Measurements from ENCODE around the gene NTN4.

The NTN4 gene

GRCh38 chr12:95809000-95809680 lies 18.6 kb upstream of the NTN4 start:
- no peak for TF ChIP-seq CREB1 (IDR thresholded peaks at IDR 0.05; ENCODE audit: low read depth)
- TF ChIP-seq ZBTB7A (IDR thresholded peaks at IDR 0.05; ENCODE audit: low read depth) = no peak
- no peak for TF ChIP-seq TEAD4 (IDR thresholded peaks at IDR 0.05)
- no peak for TF ChIP-seq MAX (IDR thresholded peaks at IDR 0.05)
- no peak for TF ChIP-seq REST (IDR thresholded peaks at IDR 0.05; ENCODE audit: low read depth)
- no peak for TF ChIP-seq USF1 (IDR thresholded peaks at IDR 0.05)
- TF ChIP-seq RAD21 (IDR thresholded peaks at IDR 0.05; ENCODE audit: low read depth) = no peak
- no peak for TF ChIP-seq EGR1 (IDR thresholded peaks at IDR 0.05)
- no peak for TF ChIP-seq EP300 (IDR thresholded peaks at IDR 0.05; ENCODE audit: borderline replicate concordance)
- no peak for TF ChIP-seq TCF12 (IDR thresholded peaks at IDR 0.05; ENCODE audit: low read depth)
- TF ChIP-seq NFIC (IDR thresholded peaks at IDR 0.05) = no peak
- TF ChIP-seq CEBPB (IDR thresholded peaks at IDR 0.05) = no peak
- TF ChIP-seq YY1 (IDR thresholded peaks at IDR 0.05; ENCODE audit: low read depth) = no peak
- no peak for TF ChIP-seq TAF1 (IDR thresholded peaks at IDR 0.05; ENCODE audit: low read depth)
- no peak for TF ChIP-seq FOXM1 (IDR thresholded peaks at IDR 0.05; ENCODE audit: borderline replicate concordance, low read depth)

- TF ChIP-seq TCF12 (IDR thresholded peaks at IDR 0.05; ENCODE audit: low read depth) = no peak
- no peak for TF ChIP-seq MAX (IDR thresholded peaks at IDR 0.05)
- no peak for TF ChIP-seq TEAD4 (IDR thresholded peaks at IDR 0.05)
- TF ChIP-seq TAF1 (IDR thresholded peaks at IDR 0.05; ENCODE audit: low read depth) = no peak
- no peak for TF ChIP-seq CREB1 (IDR thresholded peaks at IDR 0.05; ENCODE audit: low read depth)
- no peak for TF ChIP-seq REST (IDR thresholded peaks at IDR 0.05; ENCODE audit: low read depth)
- no peak for TF ChIP-seq RAD21 (IDR thresholded peaks at IDR 0.05; ENCODE audit: low read depth)
- TF ChIP-seq YY1 (IDR thresholded peaks at IDR 0.05; ENCODE audit: low read depth) = no peak
- TF ChIP-seq ZBTB7A (IDR thresholded peaks at IDR 0.05; ENCODE audit: low read depth) = no peak
- no peak for TF ChIP-seq EP300 (IDR thresholded peaks at IDR 0.05; ENCODE audit: borderline replicate concordance)
- no peak for TF ChIP-seq NFIC (IDR thresholded peaks at IDR 0.05)
- no peak for TF ChIP-seq EGR1 (IDR thresholded peaks at IDR 0.05)
- no peak for TF ChIP-seq USF1 (IDR thresholded peaks at IDR 0.05)
- TF ChIP-seq CEBPB (IDR thresholded peaks at IDR 0.05) = no peak
- TF ChIP-seq FOXM1 (IDR thresholded peaks at IDR 0.05; ENCODE audit: borderline replicate concordance, low read depth) = no peak
Measured at GRCh38 chr12:95808146-95808545, 17.6 kb upstream of the NTN4 start.

DNA sequence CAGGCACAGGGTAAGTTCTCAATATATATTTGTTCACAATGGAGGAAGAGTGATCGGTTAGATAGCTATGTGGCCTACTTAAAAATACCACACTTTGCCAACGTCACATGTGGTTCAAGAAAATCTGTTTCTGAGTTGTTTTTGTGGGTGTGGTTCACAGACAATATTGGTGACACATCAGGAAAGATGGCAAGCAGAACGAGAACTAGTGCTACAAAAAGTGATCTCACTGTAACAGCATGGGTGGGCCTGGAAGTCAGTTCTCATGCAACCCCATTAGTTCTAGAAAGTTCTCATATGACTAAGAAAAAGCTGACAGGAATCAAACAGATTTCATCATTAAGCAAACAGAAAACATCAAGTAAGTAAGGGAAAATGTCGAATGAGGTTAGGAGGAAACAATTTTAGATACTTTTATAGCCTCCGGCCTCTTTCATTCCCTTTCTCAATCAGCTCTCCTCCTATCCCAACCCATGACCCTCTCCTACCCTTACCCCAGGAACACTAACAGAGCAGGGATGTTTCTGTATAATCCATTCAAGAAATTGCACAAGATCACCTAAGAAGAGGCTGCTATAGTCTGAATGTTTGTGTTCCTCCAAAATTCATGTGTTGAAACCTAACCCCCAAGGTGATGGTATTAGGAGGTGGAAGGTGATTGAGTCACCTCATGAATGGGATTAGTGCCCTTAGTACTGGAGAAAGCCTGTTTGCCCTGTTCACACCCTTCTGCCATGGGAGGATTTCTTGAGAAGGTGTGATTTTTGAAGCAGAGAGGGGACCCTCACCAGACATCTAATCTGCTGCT lies 15.5 kb upstream of the NTN4 start:
- TF ChIP-seq TAF1 (IDR thresholded peaks at IDR 0.05; ENCODE audit: low read depth) = no peak
- TF ChIP-seq EGR1 (IDR thresholded peaks at IDR 0.05) = no peak
- no peak for TF ChIP-seq FOXM1 (IDR thresholded peaks at IDR 0.05; ENCODE audit: borderline replicate concordance, low read depth)
- no peak for TF ChIP-seq TEAD4 (IDR thresholded peaks at IDR 0.05)
- no peak for TF ChIP-seq YY1 (IDR thresholded peaks at IDR 0.05; ENCODE audit: low read depth)
- TF ChIP-seq ZBTB7A (IDR thresholded peaks at IDR 0.05; ENCODE audit: low read depth) = no peak
- no peak for TF ChIP-seq NFIC (IDR thresholded peaks at IDR 0.05)
- no peak for TF ChIP-seq REST (IDR thresholded peaks at IDR 0.05; ENCODE audit: low read depth)
- no peak for TF ChIP-seq USF1 (IDR thresholded peaks at IDR 0.05)
- TF ChIP-seq MAX (IDR thresholded peaks at IDR 0.05) = no peak
- no peak for TF ChIP-seq CEBPB (IDR thresholded peaks at IDR 0.05)
- TF ChIP-seq RAD21 (IDR thresholded peaks at IDR 0.05; ENCODE audit: low read depth) = no peak
- no peak for TF ChIP-seq EP300 (IDR thresholded peaks at IDR 0.05; ENCODE audit: borderline replicate concordance)
- no peak for TF ChIP-seq TCF12 (IDR thresholded peaks at IDR 0.05; ENCODE audit: low read depth)
